H1 (cell line): ENCODE results near the gene KCNA1.

Source experiments
- CHD1 ChIP-seq: IDR thresholded peaks from 2 replicates; pipeline ENCODE4 v1.6.1; 2012; ENCODE audit warnings: low read depth, low read length, improper control_type of control experiment
- CTCF ChIP-seq, 3 experiments: IDR thresholded peaks; 1 replicate in 2 of 3; 2 replicates in 1 of 3; pipeline versions ENCODE4 v1.5.1 to v1.6.1; 2011; ENCODE audit warnings: low read length in 3 of 3, mild to moderate bottlenecking in 3 of 3, inconsistent platforms in 2 of 3, low read depth in 1 of 3, moderate library complexity in 1 of 3; ENCODE audit not compliant: insufficient read depth in 1 of 3; ENCODE audit errors: control extremely low read depth in 1 of 3
- EGR1 ChIP-seq: IDR thresholded peaks from 2 replicates; pipeline ENCODE4 v1.6.1; 2011; ENCODE audit warnings: low read depth, low read length, borderline replicate concordance
- EP300 ChIP-seq, 2 experiments: IDR thresholded peaks; 1 replicate in 1 of 2; 2 replicates in 1 of 2; pipeline ENCODE4 v1.6.1; 2011 to 2012; ENCODE audit warnings: low read depth in 2 of 2, low read length in 2 of 2, mild to moderate bottlenecking in 2 of 2, borderline replicate concordance in 1 of 2, inconsistent platforms in 1 of 2, moderate library complexity in 1 of 2
- GTF2F1 ChIP-seq: IDR thresholded peaks from 2 replicates; pipeline ENCODE4 v1.6.1; 2012; ENCODE audit warnings: low read depth, low read length, improper control_type of control experiment, borderline replicate concordance
- KDM5A ChIP-seq: fragments of 200-600 bp; IDR thresholded peaks from 2 replicates; pipeline ENCODE4 v1.7.1; 2012; ENCODE audit warnings: mild to moderate bottlenecking, low read length, inconsistent platforms, mixed read lengths
- MAX ChIP-seq: IDR thresholded peaks from 2 replicates; pipeline ENCODE4 v1.6.1; 2012; ENCODE audit warnings: inconsistent platforms
- POLR2AphosphoS5 ChIP-seq: IDR thresholded peaks from 2 replicates; pipeline ENCODE4 v1.6.1; 2011; ENCODE audit warnings: low read depth, low read length
- RAD21 ChIP-seq, 2 experiments: IDR thresholded peaks in 1 of 2; conservative IDR thresholded peaks in 1 of 2; 2 replicates each; pipeline ENCODE4 v1.6.1; 2011; ENCODE audit warnings: low read depth in 2 of 2, low read length in 2 of 2, improper control_type of control experiment in 1 of 2, inconsistent platforms in 1 of 2, mild to moderate bottlenecking in 1 of 2, moderate library complexity in 1 of 2
- RBBP5 ChIP-seq: IDR thresholded peaks from 2 replicates; pipeline ENCODE4 v1.7.1; 2012; ENCODE audit warnings: low read depth, mild to moderate bottlenecking, inconsistent platforms, low read length, moderate library complexity, borderline replicate concordance
- SIN3A ChIP-seq, 2 experiments: IDR thresholded peaks in 1 of 2; conservative IDR thresholded peaks in 1 of 2; 2 replicates each; pipeline ENCODE4 v1.6.1; 2011 to 2012; ENCODE audit warnings: low read length in 2 of 2, improper control_type of control experiment in 1 of 2, low read depth in 1 of 2, mild to moderate bottlenecking in 1 of 2
- YY1 ChIP-seq: IDR thresholded peaks from 2 replicates; pipeline ENCODE4 v1.6.1; 2011; ENCODE audit warnings: low read depth, mild to moderate bottlenecking, low read length

GRCh38 chr12:4909734-4910501 is at the start of gene KCNA1:
- no peak for TF ChIP-seq POLR2AphosphoS5
- TF ChIP-seq EP300 (IDR thresholded peaks at IDR 0.05; ENCODE audit: borderline replicate concordance in 1 of 2, low read depth in 2 of 2, low read length in 2 of 2): no peak
- TF ChIP-seq YY1: no peak
- TF ChIP-seq SIN3A (conservative IDR thresholded peaks at IDR 0.05 in 1 of 2, IDR thresholded peaks at IDR 0.05 in 1 of 2; ENCODE audit: low read depth in 1 of 2, low read length in 2 of 2): no peak
- no peak for TF ChIP-seq CTCF (IDR thresholded peaks at IDR 0.05; ENCODE audit: control extremely low read depth in 1 of 3, insufficient read depth in 1 of 3, low read depth in 1 of 3, low read length in 3 of 3)
- no peak for TF ChIP-seq EGR1
- no peak for TF ChIP-seq CHD1
- TF ChIP-seq RBBP5: no peak; the same call in 1 of the 2 replicates
- no peak for TF ChIP-seq KDM5A
- no peak for TF ChIP-seq GTF2F1
- no peak for TF ChIP-seq RAD21 (IDR thresholded peaks at IDR 0.05 in 1 of 2, conservative IDR thresholded peaks at IDR 0.05 in 1 of 2; ENCODE audit: low read depth in 2 of 2, low read length in 2 of 2)
- no peak for TF ChIP-seq MAX
